OCI-LY1 (cell line): ENCODE data around the gene CIPC.

ENCODE experiments used
- CTCF ChIP-seq: fragments of 200-600 bp; sonication (generic), shearing (Covaris generic); IDR thresholded peaks from 2 replicates; pipeline ENCODE4 v1.5.1; 2017; ENCODE audit warnings: mild to moderate bottlenecking, antibody characterized with exemption, low read length, moderate library complexity, mixed read lengths
- EZH2 ChIP-seq: fragments of 200-600 bp; sonication (generic), shearing (Covaris generic); IDR thresholded peaks from 2 replicates; pipeline ENCODE4 v1.8.0; 2017; ENCODE audit warnings: borderline replicate concordance, mixed run types, mild to moderate bottlenecking, antibody characterized with exemption, low read length, moderate library complexity, mixed read lengths

GRCh38 chr14:77102154-77102553 is 4.1 kb downstream of the CIPC start:
- TF ChIP-seq CTCF (no peak), EZH2 (no peak)
